GM12874 (cell line): ENCODE data around the gene PLEKHA6.

Experiments used
- CTCF ChIP-seq: IDR thresholded peaks from 2 replicates; pipeline ENCODE4 v1.5.1; 2011; ENCODE audit warnings: low read depth, mild to moderate bottlenecking, control low read depth, low read length, moderate library complexity; ENCODE audit not compliant: insufficient read depth

The PLEKHA6 gene

GRCh38 chr1:204377800-204378668 is 18.3 kb upstream of the PLEKHA6 start:
- TF ChIP-seq CTCF, result no peak

- TF ChIP-seq CTCF, result no peak
Measured at GRCh38 chr1:204376919-204377799, 17.4 kb upstream of the PLEKHA6 start.

- TF ChIP-seq CTCF, result no peak
Measured at GRCh38 chr1:204376465-204376864, 16.7 kb upstream of the PLEKHA6 start.

GRCh38 chr1:204373911-204374310 is 14.2 kb upstream of the PLEKHA6 start:
- TF ChIP-seq CTCF, result no peak

GRCh38 chr1:204370176-204370575 is 10.4 kb upstream of the PLEKHA6 start:
- TF ChIP-seq CTCF, result no peak

GRCh38 chr1:204368996-204369726 is 9.4 kb upstream of the PLEKHA6 start:
- TF ChIP-seq CTCF, result no peak

- no peak for TF ChIP-seq CTCF
Measured at GRCh38 chr1:204367956-204368355, 8.2 kb upstream of the PLEKHA6 start.
